Muscle of leg (tissue), 11 donors: ENCODE results near the gene MXRA5. TPM values are rescaled to one million over a fixed set of nuclear protein-coding genes. Genes with fewer than 3 reads are reported as not detected.
"Not testable (repeated sequence)": the region's sequence is repeated elsewhere in the genome, so short reads cannot be mapped to it uniquely, and the experiment has no call there.

Source experiments
- DNase-seq: peaks from one replicate; pipeline ENCODE4 v3.0.0; 2013
- H3K27ac ChIP-seq: one replicate; pipeline ENCODE4 v1.5.1; 2013; ENCODE audit warnings: mild to moderate bottlenecking, low read length, control low read depth
- H3K27me3 ChIP-seq: one replicate; pipeline ENCODE4 v1.6.1; 2013; ENCODE audit warnings: low read length; ENCODE audit not compliant: control insufficient read depth, insufficient read depth
- H3K36me3 ChIP-seq: one replicate; pipeline ENCODE4 v1.6.1; 2013; ENCODE audit warnings: low read length; ENCODE audit not compliant: control insufficient read depth, insufficient read depth
- H3K4me1 ChIP-seq: one replicate; pipeline ENCODE4 v1.6.1; 2013; ENCODE audit warnings: low read length; ENCODE audit not compliant: control insufficient read depth, insufficient read depth
- H3K4me3 ChIP-seq: one replicate; pipeline ENCODE4 v1.5.1; 2013; ENCODE audit warnings: low read length, control low read depth
- H3K9me3 ChIP-seq: replicated peaks from 2 replicates; pipeline ENCODE4 v1.6.1; 2013; ENCODE audit warnings: low read depth, low read length; ENCODE audit not compliant: control insufficient read depth
- WGBS: methylation state at CpG from one replicate; pipeline ENCODE4 v1.1.5; 2013; ENCODE audit warnings: missing lambda C conversion rate; ENCODE audit not compliant: insufficient coverage; 5-methylcytosine and 5-hydroxymethylcytosine counted together
- polyA plus RNA-seq, 8 donors: library from polyadenylated mRNA; unstranded; fragments of 120-200 nt; gene quantifications; one replicate each; pipeline versions ENCODE4 v1.2.1 to v1.2.3, GENCODE V29; 2013; ENCODE audit warnings: inconsistent platforms in 1 of 8, low replicate concordance in 1 of 8; ENCODE audit not compliant: insufficient read length in 8 of 8, insufficient read depth in 1 of 8
- total RNA-seq: library from RNA; stranded (reverse); fragments of 120-200 nt; gene quantifications from one replicate; pipeline ENCODE4 v1.2.4, GENCODE V29; 2013

The MXRA5 gene
- total and polyA plus RNA-seq, 9 donors, result 39.3 to 124 (median 73.5) TPM

GRCh38 chrX:3377560-3377959 lies 31.1 kb upstream of the MXRA5 start:
- 92% methylated on average over 9 of the region's 13 CpGs for WGBS

GRCh38 chrX:3375878-3376508 lies 29.5 kb upstream of the MXRA5 start:
- H3K4me3 ChIP-seq, H3K36me3 ChIP-seq, H3K4me1 ChIP-seq, H3K9me3 ChIP-seq, H3K27ac ChIP-seq, H3K27me3 ChIP-seq: not testable (repeated sequence)
- DNase-seq, result peak; percentile 86
- WGBS, result no CpG with 5 or more reads among the region's 2 CpGs

More at GRCh38 chrX:3377560-3377959, 31.1 kb upstream of the MXRA5 start:
- no peaks in the 10 kb centered on the region for H3K36me3 ChIP-seq
- DNase-seq, result no peak
- no peak overlapping the region for H3K4me3 ChIP-seq
- H3K27me3 ChIP-seq, result no peaks in the 10 kb centered on the region
- H3K9me3 ChIP-seq, result no peaks in the 10 kb centered on the region
- no peak overlapping the region for H3K27ac ChIP-seq
- peaks cover 6% of the 10 kb centered on the region for H3K4me1 ChIP-seq

- peaks cover 6% of the 10 kb centered on the region for H3K4me1 ChIP-seq
- no peaks in the 10 kb centered on the region for H3K27me3 ChIP-seq
- DNase-seq, result peak; percentile 78
- no peak overlapping the region for H3K27ac ChIP-seq
- WGBS, result 33% methylated on average over 2 of the region's 3 CpGs
- no peak overlapping the region for H3K4me3 ChIP-seq
- no peaks in the 10 kb centered on the region for H3K9me3 ChIP-seq
- no peaks in the 10 kb centered on the region for H3K36me3 ChIP-seq
These were observed 27.8 kb upstream of the MXRA5 start for GRCh38 chrX:3374108-3374800.

GRCh38 chrX:3371163-3371562 lies 24.7 kb upstream of the MXRA5 start:
- Histone ChIP-seq H3K27me3 (peaks cover 3% of the 10 kb centered on the region), H3K27ac (no peak overlapping the region), H3K4me3 (no peak overlapping the region), H3K4me1 (peaks cover 2% of the 10 kb centered on the region), H3K36me3 (no peaks in the 10 kb centered on the region), H3K9me3 (no peaks in the 10 kb centered on the region)
- WGBS, result no CpG with 5 or more reads among the region's 4 CpGs
- DNase-seq, result no peak

GRCh38 chrX:3370656-3371055 lies 24.2 kb upstream of the MXRA5 start:
- no peak overlapping the region for H3K4me3 ChIP-seq
- peaks cover 3% of the 10 kb centered on the region for H3K27me3 ChIP-seq
- no peaks in the 10 kb centered on the region for H3K9me3 ChIP-seq
- no CpG with 5 or more reads among the region's 3 CpGs for WGBS
- DNase-seq, result no peak
- H3K27ac ChIP-seq, result no peak overlapping the region
- peaks cover 2% of the 10 kb centered on the region for H3K4me1 ChIP-seq
- H3K36me3 ChIP-seq, result no peaks in the 10 kb centered on the region

GRCh38 chrX:3362956-3363355 lies 16.5 kb upstream of the MXRA5 start:
- no peaks in the 10 kb centered on the region for H3K4me1 ChIP-seq
- H3K27ac ChIP-seq, result no peak overlapping the region
- WGBS, result 64% methylated on average over 4 of the region's 4 CpGs
- no peak for DNase-seq
- no peaks in the 10 kb centered on the region for H3K36me3 ChIP-seq
- peaks cover 8% of the 10 kb centered on the region for H3K27me3 ChIP-seq
- H3K9me3 ChIP-seq, result no peaks in the 10 kb centered on the region
- H3K4me3 ChIP-seq, result no peak overlapping the region

- 80% methylated on average over 14 of the region's 14 CpGs for WGBS
- no peak overlapping the region for H3K4me3 ChIP-seq
- no peaks in the 10 kb centered on the region for H3K4me1 ChIP-seq
- H3K27me3 ChIP-seq, result peaks cover 5% of the 10 kb centered on the region
- H3K9me3 ChIP-seq, result no peaks in the 10 kb centered on the region
- no peaks in the 10 kb centered on the region for H3K36me3 ChIP-seq
- no peak overlapping the region for H3K27ac ChIP-seq
- DNase-seq, result no peak
These were observed 14.4 kb upstream of the MXRA5 start for GRCh38 chrX:3360881-3361280.

GRCh38 chrX:3352741-3353140 lies 6.3 kb upstream of the MXRA5 start:
- peak overlapping the region; percentile 55 for H3K27ac ChIP-seq
- not testable (repeated sequence) for H3K4me1 ChIP-seq, H3K4me3 ChIP-seq, H3K36me3 ChIP-seq, H3K27me3 ChIP-seq, H3K9me3 ChIP-seq
- peak; percentile 80 for DNase-seq
- 39% methylated on average over 2 of the region's 3 CpGs for WGBS

GRCh38 chrX:3351276-3351675 lies 4.8 kb upstream of the MXRA5 start:
- peaks cover 6% of the 10 kb centered on the region for H3K4me1 ChIP-seq
- DNase-seq, result peak; percentile 78
- peak overlapping the region; percentile 35 for H3K27ac ChIP-seq
- peaks cover 7% of the 10 kb centered on the region for H3K9me3 ChIP-seq
- H3K27me3 ChIP-seq, result peaks cover 21% of the 10 kb centered on the region
- no peak overlapping the region for H3K4me3 ChIP-seq
- WGBS, result no CpG with 5 or more reads among the region's 4 CpGs
- H3K36me3 ChIP-seq, result no peaks in the 10 kb centered on the region

- peaks cover 10% of the 10 kb centered on the region for H3K4me1 ChIP-seq
- DNase-seq, result no peak
- H3K36me3 ChIP-seq, result no peaks in the 10 kb centered on the region
- H3K4me3 ChIP-seq, result no peak overlapping the region
- H3K27ac ChIP-seq, result no peak overlapping the region
- WGBS, result 100% methylated on average over 2 of the region's 5 CpGs
- H3K9me3 ChIP-seq, result peaks cover 7% of the 10 kb centered on the region
- H3K27me3 ChIP-seq, result peaks cover 43% of the 10 kb centered on the region
These were observed 1.7 kb upstream of the MXRA5 start for GRCh38 chrX:3348191-3348590.
